SKM-1 (cell line): ENCODE measurements around the gene WDR82.
"Not testable (repeated sequence)": the region's sequence is repeated elsewhere in the genome, so short reads cannot be mapped to it uniquely, and the experiment has no call there.

ENCODE experiments used
- DNase-seq: peaks from one replicate; lab custom pipeline; 2025; ENCODE audit not compliant: unreplicated experiment; lab: John Stamatoyannopoulos, UW

WDR82 gene

GRCh38 chr3:52289747-52290595 is 11.5 kb upstream of the WDR82 start:
- DNase-seq = no peak

- DNase-seq = no peak
Measured at GRCh38 chr3:52289338-52289746, 10.9 kb upstream of the WDR82 start.

GRCh38 chr3:52288674-52289073 is 10.2 kb upstream of the WDR82 start:
- no peak for DNase-seq

GRCh38 chr3:52286777-52287110 is 8.3 kb upstream of the WDR82 start:
- DNase-seq = no peak

- DNase-seq = not testable (repeated sequence)
Measured at GRCh38 chr3:52284051-52284450, 5.6 kb upstream of the WDR82 start.

GRCh38 chr3:52283306-52283705 is 4.9 kb upstream of the WDR82 start:
- DNase-seq = no peak

GRCh38 chr3:52281981-52282801 is 3.7 kb upstream of the WDR82 start:
- DNase-seq = no peak

GRCh38 chr3:52280050-52280461 is 1.6 kb upstream of the WDR82 start:
- no peak for DNase-seq

- no peak for DNase-seq
Measured at GRCh38 chr3:52279596-52279995, 1.1 kb upstream of the WDR82 start.

GRCh38 chr3:52277972-52278509 is 408 bp downstream of the WDR82 start:
- DNase-seq = no peak

GRCh38 chr3:52277071-52277964 is 1.1 kb downstream of the WDR82 start:
- DNase-seq = peak; percentile 30

GRCh38 chr3:52274781-52275180 is 3.7 kb downstream of the WDR82 start:
- DNase-seq = not testable (repeated sequence)

GRCh38 chr3:52272831-52273230 is 5.6 kb downstream of the WDR82 start:
- no peak for DNase-seq

- DNase-seq = not testable (repeated sequence)
Measured at GRCh38 chr3:52272172-52272571, 6.3 kb downstream of the WDR82 start.

GRCh38 chr3:52270252-52270754 is 8.1 kb downstream of the WDR82 start:
- no peak for DNase-seq

GRCh38 chr3:52269776-52270175 is 8.7 kb downstream of the WDR82 start:
- no peak for DNase-seq

GRCh38 chr3:52268036-52268435 is 10.4 kb downstream of the WDR82 start:
- no peak for DNase-seq

GRCh38 chr3:52265387-52265786 is 13.1 kb downstream of the WDR82 start:
- DNase-seq = no peak

GRCh38 chr3:52262447-52262846 is 16.0 kb downstream of the WDR82 start:
- no peak for DNase-seq

- no peak for DNase-seq
Measured at GRCh38 chr3:52259448-52259847, 19.0 kb downstream of the WDR82 start.

GRCh38 chr3:52259035-52259434 is 19.4 kb downstream of the WDR82 start:
- DNase-seq = no peak
